Body of pancreas (tissue), 4 donors: Measurements from ENCODE around the gene MPP3.

ENCODE experiments used
- POLR2A ChIP-seq, 3 donors: fragments of 450-650 bp; IDR thresholded peaks; one replicate each; pipeline ENCODE4 v1.6.1; 2016; ENCODE audit warnings: antibody characterized with exemption in 3 of 3, mild to moderate bottlenecking in 2 of 3
- TF ChIP-seq, protein P1 (sequence below), 7 experiments: fragments of 450-650 bp in 4 of 7; fragments of 200-600 bp in 3 of 7; sonication (generic) in 3 of 7; IDR thresholded peaks; one replicate each; pipeline ENCODE4 v1.5.1; 2016 to 2019; ENCODE audit warnings: antibody characterized with exemption in 7 of 7

DNA sequence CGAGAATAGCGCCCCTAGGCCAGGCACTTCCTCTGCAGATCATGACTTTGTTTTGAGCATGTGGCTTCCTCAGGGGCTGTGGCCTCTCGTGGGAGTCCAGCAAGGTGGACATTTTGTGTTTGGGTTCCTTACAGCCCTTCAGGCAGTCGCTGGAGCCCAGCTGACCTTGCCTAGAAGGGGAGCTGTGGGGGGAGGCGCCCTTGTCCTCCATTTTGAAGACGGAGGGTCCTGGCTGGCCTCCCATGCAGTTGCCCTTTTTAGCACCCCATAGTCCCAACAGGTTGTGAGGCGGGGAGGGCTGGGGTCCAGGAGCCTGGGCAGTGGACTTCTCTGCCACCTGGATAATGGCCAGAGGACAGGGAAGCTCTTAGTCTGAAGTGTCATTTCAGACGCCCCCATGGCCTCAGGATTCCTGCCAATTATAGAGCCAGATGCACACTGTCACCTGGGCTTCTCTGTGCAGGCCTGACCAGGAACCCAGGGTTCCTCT, 75.7 kb downstream of the MPP3 start:
- TF ChIP-seq, protein P1, sequence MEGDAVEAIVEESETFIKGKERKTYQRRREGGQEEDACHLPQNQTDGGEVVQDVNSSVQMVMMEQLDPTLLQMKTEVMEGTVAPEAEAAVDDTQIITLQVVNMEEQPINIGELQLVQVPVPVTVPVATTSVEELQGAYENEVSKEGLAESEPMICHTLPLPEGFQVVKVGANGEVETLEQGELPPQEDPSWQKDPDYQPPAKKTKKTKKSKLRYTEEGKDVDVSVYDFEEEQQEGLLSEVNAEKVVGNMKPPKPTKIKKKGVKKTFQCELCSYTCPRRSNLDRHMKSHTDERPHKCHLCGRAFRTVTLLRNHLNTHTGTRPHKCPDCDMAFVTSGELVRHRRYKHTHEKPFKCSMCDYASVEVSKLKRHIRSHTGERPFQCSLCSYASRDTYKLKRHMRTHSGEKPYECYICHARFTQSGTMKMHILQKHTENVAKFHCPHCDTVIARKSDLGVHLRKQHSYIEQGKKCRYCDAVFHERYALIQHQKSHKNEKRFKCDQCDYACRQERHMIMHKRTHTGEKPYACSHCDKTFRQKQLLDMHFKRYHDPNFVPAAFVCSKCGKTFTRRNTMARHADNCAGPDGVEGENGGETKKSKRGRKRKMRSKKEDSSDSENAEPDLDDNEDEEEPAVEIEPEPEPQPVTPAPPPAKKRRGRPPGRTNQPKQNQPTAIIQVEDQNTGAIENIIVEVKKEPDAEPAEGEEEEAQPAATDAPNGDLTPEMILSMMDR (IDR thresholded peaks at IDR 0.05) = no peak
- TF ChIP-seq POLR2A (IDR thresholded peaks at IDR 0.05) = no peak
